Mucosa of descending colon (tissue), 3 donors: ENCODE measurements around the gene SLIT3. TPM values are rescaled to one million over a fixed set of nuclear protein-coding genes. Genes with fewer than 3 reads are reported as not detected.

ENCODE experiments used
- ATAC-seq: fragments of 200-7000 bp; cut with Tn5 transposase; one replicate; pipeline ENCODE4 v1.9.1; 2020; ENCODE audit warnings: mild to moderate bottlenecking, moderate library complexity
- DNase-seq, 3 donors: peaks; one replicate each; pipeline ENCODE4 v3.0.0-alpha.2; 2020
- H3K36me3 ChIP-seq: fragments of 200-600 bp; one replicate; pipeline ENCODE4 v1.8.0; 2021; ENCODE audit warnings: low read depth, mild to moderate bottlenecking
- H3K4me1 ChIP-seq: fragments of 200-600 bp; one replicate; pipeline ENCODE4 v1.8.0; 2021; ENCODE audit warnings: low read depth, mild to moderate bottlenecking
- H3K4me3 ChIP-seq: fragments of 200-600 bp; one replicate; pipeline ENCODE4 v1.8.0; 2021; ENCODE audit warnings: mild to moderate bottlenecking
- H3K9me3 ChIP-seq: fragments of 200-600 bp; one replicate; pipeline ENCODE4 v1.8.0; 2021; ENCODE audit warnings: mild to moderate bottlenecking
- intact Hi-C, 2 donors: fragments of 100-400 bp; cut with DNase I in 1 of 2; cut with micrococcal nuclease in 1 of 2; formaldehyde crosslinking; loops; one replicate each; pipeline versions ENCODE4 v1.11.0 to v1.11.1; 2022; cut with DNase I, micrococcal nuclease
- total RNA-seq, 3 donors: library from RNA; stranded (reverse); fragmentation: NEBNext Ultra II Directional in 2 of 3; extraction: Animal tissue kit (Norgen Biotek cat#: 25700) in 2 of 3; gene quantifications; one replicate each; pipeline versions ENCODE4 v1.2.1 to v1.2.4, GENCODE V29; 2021 to 2023
- TF ChIP-seq, protein P1 (sequence below): fragments of 200-600 bp; IDR thresholded peaks from one replicate; pipeline ENCODE4 v1.8.0; 2022; ENCODE audit warnings: antibody characterized with exemption, mild to moderate bottlenecking
- donor health status: DM: no; HTN: no; CAD: no; lungs with moderate emphysema.
- donor health status: DM: no; HTN: no; CAD: no.
- donor health status: DM: no; HTN: yes; CAD: no.

Gene SLIT3
- total RNA-seq, 3 donors from 2014 or later: 4.2 to 25.5 (median 16.1) TPM

- DNase-seq (no peak), ATAC-seq (no peak)
- Histone ChIP-seq H3K9me3 (no peaks in the 10 kb centered on the region), H3K4me1 (no peaks in the 10 kb centered on the region), H3K4me3 (no peak overlapping the region), H3K36me3 (no peaks in the 10 kb centered on the region)
- intact Hi-C loops: no loop called here
- TF ChIP-seq, protein P1, sequence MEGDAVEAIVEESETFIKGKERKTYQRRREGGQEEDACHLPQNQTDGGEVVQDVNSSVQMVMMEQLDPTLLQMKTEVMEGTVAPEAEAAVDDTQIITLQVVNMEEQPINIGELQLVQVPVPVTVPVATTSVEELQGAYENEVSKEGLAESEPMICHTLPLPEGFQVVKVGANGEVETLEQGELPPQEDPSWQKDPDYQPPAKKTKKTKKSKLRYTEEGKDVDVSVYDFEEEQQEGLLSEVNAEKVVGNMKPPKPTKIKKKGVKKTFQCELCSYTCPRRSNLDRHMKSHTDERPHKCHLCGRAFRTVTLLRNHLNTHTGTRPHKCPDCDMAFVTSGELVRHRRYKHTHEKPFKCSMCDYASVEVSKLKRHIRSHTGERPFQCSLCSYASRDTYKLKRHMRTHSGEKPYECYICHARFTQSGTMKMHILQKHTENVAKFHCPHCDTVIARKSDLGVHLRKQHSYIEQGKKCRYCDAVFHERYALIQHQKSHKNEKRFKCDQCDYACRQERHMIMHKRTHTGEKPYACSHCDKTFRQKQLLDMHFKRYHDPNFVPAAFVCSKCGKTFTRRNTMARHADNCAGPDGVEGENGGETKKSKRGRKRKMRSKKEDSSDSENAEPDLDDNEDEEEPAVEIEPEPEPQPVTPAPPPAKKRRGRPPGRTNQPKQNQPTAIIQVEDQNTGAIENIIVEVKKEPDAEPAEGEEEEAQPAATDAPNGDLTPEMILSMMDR: no peak
These were observed 421.6 kb downstream of the SLIT3 start for GRCh38 chr5:168879331-168879730.

DNA sequence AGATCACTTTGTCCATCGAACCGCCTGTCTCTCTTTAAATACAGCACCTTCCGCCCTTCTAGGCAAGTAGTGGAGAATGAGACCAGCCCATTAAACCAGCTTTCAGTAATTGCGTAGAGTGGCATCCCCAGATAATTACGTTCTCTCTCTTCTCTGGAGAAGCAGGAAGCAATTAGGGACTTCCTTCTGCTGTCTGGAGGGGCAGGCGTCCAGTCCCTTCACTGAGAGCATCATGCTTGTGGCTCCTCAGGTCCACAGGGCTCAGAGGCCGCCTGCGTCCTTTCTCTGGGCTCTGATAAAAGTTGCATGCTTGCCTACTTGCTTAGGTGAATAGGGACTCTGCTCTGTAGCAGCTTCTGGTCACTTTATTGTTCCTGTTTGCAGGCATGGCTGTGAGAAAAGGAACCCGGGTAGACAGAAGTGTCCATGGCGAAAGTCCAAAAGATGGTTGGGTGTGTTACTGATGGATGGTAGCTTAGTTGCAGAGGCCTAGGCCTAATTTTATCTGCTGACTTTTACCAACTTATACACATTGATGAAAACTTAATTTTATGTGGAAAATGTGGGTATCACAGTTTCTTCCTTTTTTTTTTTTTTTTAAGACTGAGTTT, 422.7 kb downstream of the SLIT3 start:
- no peaks in the 10 kb centered on the region for H3K9me3 ChIP-seq
- no peak overlapping the region for H3K4me3 ChIP-seq
- TF ChIP-seq, protein P1: no peak
- DNase-seq: no peak
- no peaks in the 10 kb centered on the region for H3K4me1 ChIP-seq
- no peaks in the 10 kb centered on the region for H3K36me3 ChIP-seq
- intact Hi-C loops: no loop called here
- no peak for ATAC-seq

DNA sequence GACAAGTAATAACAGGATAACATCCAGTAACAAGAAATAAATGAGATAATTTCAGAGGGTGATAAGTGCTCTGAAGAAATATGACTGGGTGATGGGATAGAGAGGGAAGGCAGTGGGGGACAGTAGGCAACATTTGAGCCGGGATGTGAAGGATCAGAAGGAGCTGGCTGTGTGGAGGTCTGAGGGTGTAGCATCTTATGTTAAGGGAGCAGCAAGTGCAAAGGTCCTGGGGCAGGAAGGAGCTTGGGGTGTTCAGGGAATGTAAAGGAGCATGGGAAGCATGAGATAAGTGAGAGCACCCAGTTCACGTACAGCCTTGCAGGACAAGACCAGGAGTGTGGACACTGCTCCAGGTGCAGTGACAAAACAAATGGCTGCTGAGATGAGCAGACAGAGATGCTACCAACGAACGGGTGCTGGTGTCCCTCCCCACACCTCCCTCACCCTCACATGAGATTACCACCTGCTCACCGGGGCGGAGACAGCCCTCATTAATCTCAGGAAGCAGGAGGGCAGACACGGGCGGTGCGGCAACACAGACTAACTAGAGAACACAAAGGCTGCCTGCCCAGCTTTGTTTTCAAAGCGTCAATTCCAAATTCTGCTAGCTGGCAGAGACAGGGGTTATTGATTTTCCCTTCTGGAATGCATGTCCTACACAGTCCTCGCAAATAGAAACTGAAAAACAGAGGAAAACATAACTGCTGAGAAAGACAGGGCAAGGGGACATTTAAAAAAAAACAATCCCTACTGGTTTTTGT, 423.6 kb downstream of the SLIT3 start:
- Histone ChIP-seq H3K36me3 (no peaks in the 10 kb centered on the region), H3K4me1 (no peaks in the 10 kb centered on the region), H3K4me3 (no peak overlapping the region), H3K9me3 (no peaks in the 10 kb centered on the region)
- DNase-seq (no peak), ATAC-seq (no peak)
- TF ChIP-seq, protein P1: no peak
- intact Hi-C loops: no loop called here

DNA sequence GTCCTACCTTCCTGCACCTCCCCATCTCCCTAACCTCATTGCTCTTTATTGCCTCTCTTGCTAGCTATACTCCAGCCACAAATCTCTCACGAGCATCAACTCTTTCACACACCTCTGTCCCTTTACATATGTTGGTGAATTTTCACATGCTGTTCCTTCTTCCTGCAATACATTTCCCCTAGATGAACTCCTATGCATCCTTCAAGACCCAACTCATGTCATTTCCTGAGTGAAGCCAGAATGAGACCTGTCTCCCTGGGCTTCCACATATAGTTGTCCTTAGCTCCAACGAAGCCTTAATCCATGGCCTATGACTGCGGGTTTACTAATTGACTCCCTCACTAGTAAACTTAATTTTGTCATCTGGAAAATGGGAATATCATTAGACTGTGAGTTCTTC, 424.5 kb downstream of the SLIT3 start:
- Histone ChIP-seq H3K4me1 (no peaks in the 10 kb centered on the region), H3K4me3 (no peak overlapping the region), H3K36me3 (no peaks in the 10 kb centered on the region), H3K9me3 (no peaks in the 10 kb centered on the region)
- intact Hi-C loops: no loop called here
- DNase-seq (no peak), ATAC-seq (no peak)
- TF ChIP-seq, protein P1: no peak

DNA sequence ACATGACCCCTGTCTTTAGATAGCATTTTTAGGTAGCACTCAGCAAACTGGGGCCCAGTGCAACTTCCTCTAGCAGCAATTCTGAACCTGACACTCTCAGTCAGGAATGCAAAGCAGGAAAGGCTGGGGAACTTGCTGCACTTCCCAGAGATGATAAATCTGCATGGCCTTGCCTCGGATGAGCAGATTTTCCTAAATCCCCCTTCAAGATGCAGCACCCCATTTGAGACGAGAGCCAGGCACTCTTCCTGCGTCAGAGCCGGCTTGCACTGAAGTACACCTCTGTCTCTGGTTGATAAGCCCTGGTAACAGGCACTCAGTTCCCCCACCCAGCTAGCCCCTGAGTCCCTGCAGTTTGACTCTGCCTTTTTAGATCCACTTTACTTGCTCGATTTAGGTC, 425.1 kb downstream of the SLIT3 start:
- DNase-seq (no peak), ATAC-seq (no peak)
- H3K4me3 ChIP-seq: no peak overlapping the region
- intact Hi-C loops: no loop called here
- no peaks in the 10 kb centered on the region for H3K9me3 ChIP-seq
- TF ChIP-seq, protein P1: no peak
- H3K4me1 ChIP-seq: no peaks in the 10 kb centered on the region
- H3K36me3 ChIP-seq: no peaks in the 10 kb centered on the region
